Measurements from ENCODE around the gene SLCO2A1.

GRCh38 chr3:134060561-134061385, 31.0 kb upstream of the SLCO2A1 start:
- TF ChIP-seq CTCF (IDR thresholded peaks at IDR 0.05) (no peak), POLR2A (IDR thresholded peaks at IDR 0.05) (no peak), EP300 (IDR thresholded peaks at IDR 0.05; ENCODE audit: low read depth) (no peak)
